Right lobe of liver (tissue), 6 donors: ENCODE results near the gene AAK1. TPM values are rescaled to one million over a fixed set of nuclear protein-coding genes. Genes with fewer than 3 reads are reported as not detected.

Experiments
- ATAC-seq, 4 donors: fragments of 200-7000 bp; cut with Tn5 transposase; one replicate each; pipeline ENCODE4 v1.9.1; 2020; ENCODE audit warnings: mild to moderate bottlenecking in 4 of 4, moderate library complexity in 4 of 4
- DNase-seq, 3 donors: peaks; one replicate each; pipeline ENCODE4 v3.0.0-alpha.2; 2020
- H3K27ac ChIP-seq, 3 donors: fragments of 200-600 bp; one replicate each; pipeline ENCODE4 v1.8.0; 2022
- H3K27me3 ChIP-seq, 2 donors: fragments of 200-600 bp; one replicate each; pipeline ENCODE4 v1.8.0; 2022
- H3K36me3 ChIP-seq, 4 donors: fragments of 200-600 bp; sonication (generic) in 1 of 4; one replicate each; pipeline versions ENCODE4 v1.5.1 to v1.8.0; 2017 to 2022; ENCODE audit warnings: control low read depth in 1 of 4
- H3K4me1 ChIP-seq, 4 donors: fragments of 200-600 bp; sonication (generic) in 1 of 4; one replicate each; pipeline versions ENCODE4 v1.5.1 to v1.8.0; 2017 to 2022; ENCODE audit warnings: control low read depth in 1 of 4
- H3K4me3 ChIP-seq, 3 donors: fragments of 200-600 bp; one replicate each; pipeline ENCODE4 v1.8.0; 2022
- H3K9me3 ChIP-seq, 4 donors: fragments of 200-600 bp; sonication (generic) in 1 of 4; one replicate each; pipeline versions ENCODE4 v1.5.1 to v1.8.0; 2017 to 2022; ENCODE audit warnings: control low read depth in 1 of 4
- CTCF ChIP-seq, 4 donors: fragments of 200-600 bp in 3 of 4; fragments of 450-650 bp in 1 of 4; IDR thresholded peaks; one replicate each; pipeline versions ENCODE4 v1.5.1 to v1.8.0; 2016 to 2022; ENCODE audit warnings: antibody characterized with exemption in 4 of 4, mild to moderate bottlenecking in 2 of 4
- POLR2A ChIP-seq: fragments of 450-650 bp; IDR thresholded peaks from one replicate; pipeline ENCODE4 v1.6.1; 2017; ENCODE audit warnings: antibody characterized with exemption, mild to moderate bottlenecking
- WGBS: methylation state at CpG from one replicate; pipeline ENCODE4 v1.1.6; 2018; ENCODE audit warnings: low coverage, low lambda C conversion rate; ENCODE audit not compliant: insufficient coverage; ENCODE audit errors: missing lambda C conversion rate; 5-methylcytosine and 5-hydroxymethylcytosine counted together
- intact Hi-C, 2 donors: fragments of 100-400 bp; cut with DNase I; formaldehyde crosslinking; loops; one replicate each; pipeline versions ENCODE4 v1.11.2 to v1.14.1; 2022
- total RNA-seq, 6 experiments: library from RNA; depleted of rRNA in 2 of 6; stranded (reverse); fragments of >200 nt in 2 of 6; fragmentation: NEBNext Ultra II Directional in 3 of 6; extraction: Animal tissue kit (Norgen Biotek cat#: 25700) in 3 of 6; gene quantifications; one replicate each; pipeline versions ENCODE4 v1.1.0 to v1.2.4, GENCODE V29; 2016 to 2023
- donor health status: DM: no; HTN: yes; CAD: no.
- donor health status: DM: no; HTN: no; CAD: no.
- donor health status: DM: no; HTN: no; CAD: no.
- donor health status: DM: no; HTN: yes; CAD: no.
- donor health status: DM: no; HTN: yes; CAD: no.

AAK1 gene
- total RNA-seq, 6 experiments from 2014 or later: 12.7 to 30.5 (median 20.5) TPM

GRCh38 chr2:69477627-69478026, 165.9 kb downstream of the AAK1 start:
- H3K9me3 ChIP-seq: no peaks in the 10 kb centered on the region
- no peak overlapping the region for H3K4me3 ChIP-seq
- H3K27ac ChIP-seq: no peak overlapping the region
- no peaks in the 10 kb centered on the region for H3K4me1 ChIP-seq
- no peak for TF ChIP-seq POLR2A
- TF ChIP-seq CTCF (IDR thresholded peaks at IDR 0.05): no peak
- no peaks in the 10 kb centered on the region for H3K27me3 ChIP-seq
- ATAC-seq (no peak), DNase-seq (no peak)
- intact Hi-C loops: no loop called here
- H3K36me3 ChIP-seq: no peaks in the 10 kb centered on the region
- 75% methylated on average over 1 of the region's 1 CpG for WGBS

DNA sequence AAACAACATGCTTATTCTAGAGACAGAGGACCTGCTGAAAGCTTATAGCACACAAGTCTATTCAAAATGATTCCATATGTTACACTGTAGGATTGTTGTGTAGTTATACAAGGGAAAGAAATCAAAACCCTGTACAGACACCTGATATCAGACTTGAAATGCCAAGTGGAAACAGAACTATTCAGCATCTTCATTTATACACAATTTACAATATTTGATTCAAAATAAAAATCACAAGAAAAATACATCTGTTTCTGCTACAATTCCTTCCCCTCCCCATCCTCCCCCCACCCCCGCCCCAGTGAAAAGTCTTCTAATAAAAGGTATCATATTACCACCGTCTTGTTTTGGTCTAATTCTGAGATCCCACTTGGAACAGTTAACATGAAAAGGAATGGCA, 168.9 kb downstream of the AAK1 start:
- WGBS: 91% methylated on average over 2 of the region's 2 CpGs
- DNase-seq (no peak), ATAC-seq (no peak)
- TF ChIP-seq POLR2A (no peak), CTCF (IDR thresholded peaks at IDR 0.05) (no peak)
- Histone ChIP-seq H3K4me1 (no peaks in the 10 kb centered on the region), H3K27me3 (no peaks in the 10 kb centered on the region), H3K36me3 (no peaks in the 10 kb centered on the region), H3K27ac (no peak overlapping the region), H3K4me3 (no peak overlapping the region), H3K9me3 (no peaks in the 10 kb centered on the region)
- intact Hi-C loops: no loop called here

DNA sequence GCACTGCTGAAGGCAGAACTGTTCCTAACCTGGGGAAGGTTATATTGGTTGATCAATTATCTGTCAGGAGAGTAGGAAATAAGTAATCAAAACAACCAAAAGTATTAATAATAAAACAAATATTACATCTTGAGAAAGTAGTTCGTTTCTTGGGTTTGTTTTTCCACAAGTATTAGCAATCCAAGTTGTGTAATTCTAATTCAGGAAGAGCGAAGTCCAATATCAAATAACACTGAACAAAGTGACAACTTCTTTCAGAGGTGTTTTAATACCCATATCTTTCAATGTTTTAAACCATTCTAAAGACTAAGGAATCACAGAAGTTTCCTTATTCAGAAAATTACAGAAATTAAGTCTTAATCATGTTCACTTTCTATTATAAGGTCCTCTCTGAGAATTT, 171.7 kb downstream of the AAK1 start:
- DNase-seq: no peak
- Histone ChIP-seq H3K4me3 (no peak overlapping the region), H3K4me1 (no peaks in the 10 kb centered on the region), H3K9me3 (no peaks in the 10 kb centered on the region), H3K27me3 (no peaks in the 10 kb centered on the region), H3K36me3 (no peaks in the 10 kb centered on the region), H3K27ac (no peak overlapping the region)
- ATAC-seq: peak in 2 of 4 donors; percentile 37 to 50
- no peak for TF ChIP-seq POLR2A
- no peak for TF ChIP-seq CTCF (IDR thresholded peaks at IDR 0.05)
- intact Hi-C loops: no loop called here
- 33% methylated on average over 2 of the region's 2 CpGs for WGBS

DNA sequence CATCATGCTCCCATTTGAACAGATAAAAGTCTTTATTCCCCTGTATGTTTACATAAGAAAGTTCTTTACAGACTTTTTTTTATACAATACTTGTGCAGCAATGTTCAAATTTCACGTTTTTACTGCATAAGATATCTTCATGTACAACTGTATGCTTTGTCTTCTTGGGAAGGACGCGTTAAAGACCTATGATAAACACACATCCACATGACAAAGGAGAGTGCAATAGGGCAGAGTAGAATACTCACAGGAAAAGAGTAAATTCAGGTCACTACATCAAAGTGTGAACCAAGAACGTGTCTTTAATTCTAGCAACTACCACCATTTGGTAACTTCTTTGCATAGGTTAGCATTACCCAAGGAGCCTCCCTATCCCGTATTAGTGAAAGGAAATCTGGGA, 172.6 kb downstream of the AAK1 start:
- no peak overlapping the region for H3K27ac ChIP-seq
- no peak for DNase-seq
- H3K4me1 ChIP-seq: no peaks in the 10 kb centered on the region
- no peak for TF ChIP-seq CTCF (IDR thresholded peaks at IDR 0.05)
- no peak for TF ChIP-seq POLR2A
- intact Hi-C loops: no loop called here
- WGBS: 76% methylated on average over 5 of the region's 5 CpGs
- no peaks in the 10 kb centered on the region for H3K27me3 ChIP-seq
- ATAC-seq: no peak
- no peaks in the 10 kb centered on the region for H3K9me3 ChIP-seq
- no peak overlapping the region for H3K4me3 ChIP-seq
- H3K36me3 ChIP-seq: no peaks in the 10 kb centered on the region

DNA sequence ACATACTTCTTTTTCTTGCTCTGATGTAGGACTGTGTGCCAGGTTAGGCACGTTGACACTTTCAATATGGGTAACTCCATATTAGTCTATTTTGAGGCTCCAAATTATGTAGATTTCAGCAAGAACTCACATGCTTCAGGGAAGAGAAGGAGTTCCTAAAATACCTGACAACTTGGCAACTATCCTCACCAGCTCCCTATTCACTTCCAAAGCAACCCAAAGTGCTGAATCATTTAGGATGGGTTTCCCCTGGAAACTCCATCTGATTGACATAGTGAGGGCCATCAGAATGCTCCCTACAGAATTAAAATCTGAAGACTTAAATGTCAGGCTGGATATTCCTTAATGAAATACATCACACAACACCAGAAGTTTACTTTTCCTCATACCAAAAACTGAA, 173.8 kb downstream of the AAK1 start:
- Histone ChIP-seq H3K4me3 (no peak overlapping the region), H3K27me3 (no peaks in the 10 kb centered on the region), H3K27ac (no peak overlapping the region), H3K4me1 (no peaks in the 10 kb centered on the region), H3K9me3 (no peaks in the 10 kb centered on the region), H3K36me3 (no peaks in the 10 kb centered on the region)
- TF ChIP-seq POLR2A: no peak
- TF ChIP-seq CTCF (IDR thresholded peaks at IDR 0.05): no peak
- ATAC-seq (no peak), DNase-seq (no peak)
- intact Hi-C loops: no loop called here
- WGBS: 77% methylated on average over 1 of the region's 1 CpG
